ENCODE results near the gene RASIP1.

RASIP1 gene

DNA sequence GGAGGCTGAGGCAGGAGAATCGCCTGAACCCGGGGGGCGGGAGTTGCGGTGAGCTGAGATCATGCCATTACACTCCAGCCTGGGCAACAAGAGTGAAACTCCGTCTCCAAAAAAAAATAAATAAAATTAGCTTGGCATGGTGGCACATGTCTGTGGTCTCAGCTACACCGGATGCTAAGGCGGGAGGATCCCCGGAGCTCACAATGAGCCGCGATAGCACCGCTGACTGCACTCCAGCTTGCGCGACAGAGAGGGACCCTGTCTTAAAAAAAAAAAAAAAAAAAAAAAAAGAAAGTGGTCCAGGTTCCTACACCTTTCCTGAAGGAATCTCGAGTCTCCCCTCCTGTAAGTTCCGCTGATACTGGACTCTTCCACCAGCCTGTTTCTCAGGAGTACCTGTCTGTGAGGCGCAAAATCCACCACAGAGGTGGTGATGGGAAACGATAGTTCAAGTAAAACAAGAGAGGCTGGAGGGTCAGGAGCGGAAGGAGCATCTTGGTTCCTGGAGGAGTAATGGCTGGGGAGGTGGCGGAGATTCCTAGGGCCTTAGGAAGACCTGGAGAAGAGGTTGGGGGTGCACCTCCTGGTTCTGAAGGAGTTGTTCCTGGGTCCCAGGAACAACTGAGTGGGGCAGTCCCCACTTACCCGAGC lies 11.6 kb upstream of the RASIP1 start:
- FAIRE-seq = no peak
- TF ChIP-seq POLR2AphosphoS5 (IDR thresholded peaks at IDR 0.05; ENCODE audit: low read depth, low read length) = no peak
- no peak for TF ChIP-seq TAF1 (IDR thresholded peaks at IDR 0.05; ENCODE audit: borderline replicate concordance, low read depth, low read length)
- no peak for TF ChIP-seq POLR2A (IDR thresholded peaks at IDR 0.05; ENCODE audit: low read depth, low read length)
- DNase-seq (ENCODE audit: insufficient read length) = no peak

DNA sequence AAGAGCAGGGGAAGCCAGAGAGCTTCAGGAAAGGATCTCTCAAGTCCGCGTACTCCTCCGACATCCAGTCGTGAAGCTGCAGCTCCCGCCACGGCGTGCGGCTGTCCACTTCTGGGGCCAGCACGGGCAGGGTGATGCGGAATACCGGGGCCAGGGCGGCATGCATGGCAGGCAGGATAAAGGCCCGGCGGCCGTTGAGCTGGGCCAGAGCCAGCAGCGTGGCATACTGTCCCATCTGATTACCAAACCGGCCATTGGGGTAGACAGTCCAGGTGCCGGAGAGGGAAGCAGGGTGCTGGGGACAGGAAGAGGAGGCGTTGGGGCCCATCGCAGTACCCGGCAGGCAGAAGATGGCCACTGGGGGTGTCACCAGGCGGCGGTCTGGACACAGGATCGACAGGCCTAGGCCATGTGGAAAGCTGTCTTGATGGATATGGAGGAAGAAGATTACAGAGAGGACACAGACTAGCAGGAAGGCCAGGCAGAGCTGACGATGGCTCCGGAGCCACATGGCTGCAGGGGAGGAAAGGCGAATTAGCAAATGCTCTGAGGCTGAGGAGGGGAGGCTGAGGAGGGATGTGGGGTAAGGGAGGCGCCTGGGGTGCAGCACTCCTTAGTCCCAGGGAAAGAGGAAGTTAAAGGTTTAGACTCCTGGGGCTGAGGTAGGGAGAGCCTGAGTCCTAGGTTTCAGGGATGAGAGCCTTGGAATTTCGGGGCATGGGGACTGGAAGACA lies 10.5 kb upstream of the RASIP1 start:
- FAIRE-seq = no peak
- DNase-seq (ENCODE audit: insufficient read length) = no peak
- no peak for TF ChIP-seq POLR2AphosphoS5 (IDR thresholded peaks at IDR 0.05; ENCODE audit: low read depth, low read length)
- no peak for TF ChIP-seq TAF1 (IDR thresholded peaks at IDR 0.05; ENCODE audit: borderline replicate concordance, low read depth, low read length)
- TF ChIP-seq POLR2A (IDR thresholded peaks at IDR 0.05; ENCODE audit: low read depth, low read length) = no peak

DNA sequence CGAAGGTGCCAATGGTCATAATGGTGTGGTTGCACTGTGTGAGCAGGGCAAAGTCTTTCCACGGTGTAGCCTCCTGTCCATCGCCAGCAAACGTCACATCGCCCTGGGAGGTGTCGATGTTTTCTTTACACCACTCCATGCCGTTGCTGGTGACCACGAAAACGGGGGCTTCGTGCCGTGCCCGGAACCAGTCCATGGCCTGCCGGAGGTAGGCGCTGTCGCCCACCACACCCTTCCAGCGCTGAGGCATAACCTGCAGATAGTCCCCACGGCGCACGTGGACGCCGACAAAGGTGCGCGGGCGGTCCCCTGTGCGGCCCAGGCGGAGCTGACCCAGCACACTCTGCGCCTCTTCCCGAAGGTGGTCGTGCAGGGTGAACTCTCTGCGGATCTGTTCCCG lies 9.9 kb upstream of the RASIP1 start:
- DNase-seq (ENCODE audit: insufficient read length) = no peak
- FAIRE-seq = no peak
- TF ChIP-seq POLR2AphosphoS5 (IDR thresholded peaks at IDR 0.05; ENCODE audit: low read depth, low read length) (no peak), TAF1 (IDR thresholded peaks at IDR 0.05; ENCODE audit: borderline replicate concordance, low read depth, low read length) (no peak), POLR2A (IDR thresholded peaks at IDR 0.05; ENCODE audit: low read depth, low read length) (no peak)

DNA sequence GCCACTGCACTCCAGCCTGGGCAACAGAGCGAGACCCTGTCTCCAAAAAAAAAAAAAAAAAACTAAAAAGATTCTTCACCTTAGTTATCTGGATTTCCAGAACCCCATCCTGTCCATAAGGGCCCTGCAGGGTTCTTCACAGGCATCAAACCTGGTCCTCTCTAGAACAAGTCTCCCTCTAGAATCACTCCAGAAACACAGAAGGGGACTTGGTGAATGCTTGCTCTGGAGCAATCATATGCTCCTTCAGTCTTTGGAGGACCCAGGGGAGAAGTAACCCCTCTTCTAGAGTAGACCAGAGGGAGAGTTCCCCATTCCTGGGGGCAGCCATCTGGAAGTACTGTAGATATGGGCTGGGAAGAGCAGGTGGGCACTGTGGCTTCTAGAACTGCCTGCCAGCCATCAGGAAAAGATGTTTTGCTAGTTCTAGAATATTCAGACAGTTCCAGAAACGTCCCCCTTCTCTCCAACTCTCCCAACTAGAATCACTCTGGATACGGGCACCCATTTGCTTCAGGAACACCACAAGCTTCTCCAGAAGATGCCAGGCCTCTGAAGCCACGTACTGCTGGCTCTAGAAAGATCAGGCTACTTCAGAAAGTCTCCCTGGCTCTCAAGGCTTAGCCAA lies 9.3 kb upstream of the RASIP1 start:
- FAIRE-seq (no peak), DNase-seq (ENCODE audit: insufficient read length) (no peak)
- no peak for TF ChIP-seq POLR2AphosphoS5 (IDR thresholded peaks at IDR 0.05; ENCODE audit: low read depth, low read length)
- no peak for TF ChIP-seq POLR2A (IDR thresholded peaks at IDR 0.05; ENCODE audit: low read depth, low read length)
- TF ChIP-seq TAF1 (IDR thresholded peaks at IDR 0.05; ENCODE audit: borderline replicate concordance, low read depth, low read length) = no peak

DNA sequence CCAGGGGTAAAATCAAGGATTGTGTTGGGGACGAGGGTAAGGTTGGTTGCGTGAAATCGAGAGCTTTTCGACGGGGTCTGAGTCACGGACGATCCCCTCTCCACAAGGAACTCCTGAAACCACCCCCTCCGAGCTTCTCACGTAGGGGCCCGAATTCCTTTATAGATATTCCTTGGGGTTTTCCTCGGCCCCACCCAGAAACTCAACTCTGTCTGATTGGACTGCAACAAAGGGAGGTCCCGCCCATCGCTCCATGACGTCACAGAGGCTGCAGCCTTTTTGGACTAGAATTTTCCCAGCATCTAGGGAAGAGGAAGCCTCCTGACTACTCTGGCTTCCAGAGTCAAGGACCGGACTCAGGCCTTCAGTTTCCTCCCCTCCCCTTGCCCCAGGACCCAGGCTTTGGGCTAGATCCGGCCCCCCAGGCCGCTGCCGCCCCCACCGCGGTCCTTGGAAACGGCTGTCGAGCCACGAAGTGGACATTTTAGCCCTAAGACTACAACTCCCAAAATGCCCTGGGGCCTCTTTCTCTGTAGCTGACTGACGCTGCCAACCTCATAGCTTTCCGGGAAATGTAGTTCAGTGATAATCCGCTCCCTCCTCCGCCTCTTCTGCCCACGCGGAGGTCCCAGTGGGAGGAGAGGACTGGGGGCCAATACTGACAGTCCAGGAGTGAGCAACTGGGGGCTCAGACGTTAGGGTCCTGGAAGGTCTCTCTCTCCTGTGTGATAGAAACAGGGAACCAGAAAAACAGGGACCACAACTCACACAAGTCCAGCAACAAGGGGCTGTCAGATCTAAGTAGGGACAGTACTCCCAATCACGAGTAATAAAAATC lies 6.5 kb upstream of the RASIP1 start, which contains the start of gene IZUMO1:
Gene IZUMO1 (minus strand): TSS at position 172 of the 838 bp plus-strand sequence. CDS start 1,050 bp downstream, outside the sequence.
- peak; percentile 70 for DNase-seq (ENCODE audit: insufficient read length)
- FAIRE-seq = no peak
- TF ChIP-seq POLR2A (IDR thresholded peaks at IDR 0.05; ENCODE audit: low read depth, low read length) (no peak), POLR2AphosphoS5 (IDR thresholded peaks at IDR 0.05; ENCODE audit: low read depth, low read length) (no peak), TAF1 (IDR thresholded peaks at IDR 0.05; ENCODE audit: borderline replicate concordance, low read depth, low read length) (no peak)

DNA sequence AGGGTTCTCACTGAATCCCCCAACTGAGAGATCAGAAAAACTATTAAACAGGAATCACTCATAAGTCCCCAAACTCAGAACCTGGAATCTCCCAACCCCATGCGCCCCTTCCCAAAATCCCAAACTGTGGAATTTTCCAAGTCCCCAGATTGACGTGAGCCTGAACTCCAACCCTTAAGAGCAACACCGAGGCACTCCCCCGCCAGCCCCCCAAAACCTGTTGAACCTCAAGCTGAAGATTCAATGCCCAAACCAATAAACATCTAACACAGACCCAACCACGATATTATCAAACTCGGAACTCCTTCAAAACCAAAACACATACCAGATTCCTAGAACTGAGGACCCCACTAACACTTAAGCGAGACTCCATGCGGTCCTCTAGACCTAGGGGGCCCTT lies 5.7 kb upstream of the RASIP1 start:
- no peak for FAIRE-seq
- no peak for DNase-seq (ENCODE audit: insufficient read length)
- TF ChIP-seq POLR2AphosphoS5 (IDR thresholded peaks at IDR 0.05; ENCODE audit: low read depth, low read length) (no peak), POLR2A (IDR thresholded peaks at IDR 0.05; ENCODE audit: low read depth, low read length) (no peak), TAF1 (IDR thresholded peaks at IDR 0.05; ENCODE audit: borderline replicate concordance, low read depth, low read length) (no peak)

DNA sequence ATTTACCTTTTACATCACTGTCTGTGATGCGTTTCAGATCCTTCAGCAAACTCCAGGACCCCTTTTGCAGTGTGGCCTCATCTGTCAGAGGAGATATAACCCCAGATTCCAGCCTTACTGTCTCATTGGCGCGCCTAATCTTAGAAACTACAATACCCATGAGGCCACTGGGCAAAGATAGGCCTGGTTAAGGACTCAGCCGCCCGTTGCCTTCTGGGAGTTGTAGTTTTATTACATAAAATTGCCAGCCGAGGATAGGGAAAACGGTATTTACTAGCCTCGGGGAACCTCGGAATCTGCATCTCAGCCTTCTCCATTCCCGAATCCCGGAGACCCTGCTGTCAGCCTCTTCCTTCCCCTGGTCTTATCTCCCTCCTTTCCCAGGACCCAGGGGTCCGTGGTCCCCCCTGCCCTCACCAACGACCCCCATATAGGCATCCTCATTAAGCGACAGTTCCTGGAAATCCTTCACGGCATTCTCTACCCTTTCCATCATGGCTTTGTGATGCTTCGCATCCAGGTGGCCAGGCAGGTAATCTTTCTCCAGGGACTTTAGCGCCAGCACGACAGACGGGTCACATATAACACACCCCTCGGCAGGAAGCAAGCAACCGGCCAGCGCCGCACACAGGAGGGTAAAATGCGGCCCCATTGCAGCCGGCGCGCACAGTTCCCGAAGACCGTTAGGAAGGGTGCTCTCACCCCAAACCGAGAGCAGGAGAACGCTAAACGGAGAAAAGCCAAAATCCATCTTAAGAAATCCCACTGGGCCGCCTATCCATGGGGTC lies 5.0 kb upstream of the RASIP1 start:
- DNase-seq (ENCODE audit: insufficient read length) (peak; percentile 65), FAIRE-seq (no peak)

DNA sequence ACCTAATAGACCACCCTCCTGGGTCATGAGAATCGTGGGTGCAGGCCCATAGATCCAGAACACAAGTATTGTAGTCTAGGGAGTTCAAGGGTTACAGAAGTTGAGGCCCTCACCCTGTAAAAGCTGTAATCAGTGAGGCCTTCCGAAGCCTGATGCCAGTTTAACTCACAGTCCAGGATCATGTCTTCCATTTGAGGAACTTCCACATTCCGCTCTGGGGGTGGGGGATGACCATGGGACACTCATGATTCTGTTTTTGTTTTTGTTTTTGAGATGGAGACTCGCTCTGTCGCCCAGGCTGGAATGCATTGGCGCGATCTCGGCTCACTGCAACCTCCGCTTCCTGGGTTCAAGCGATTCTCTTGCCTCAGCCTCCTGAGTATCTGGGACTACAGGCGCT lies 1.7 kb upstream of the RASIP1 start:
- FAIRE-seq (no peak), DNase-seq (ENCODE audit: insufficient read length) (no peak)
- TF ChIP-seq POLR2AphosphoS5 (IDR thresholded peaks at IDR 0.05; ENCODE audit: low read depth, low read length) (no peak), TAF1 (IDR thresholded peaks at IDR 0.05; ENCODE audit: borderline replicate concordance, low read depth, low read length) (no peak), POLR2A (IDR thresholded peaks at IDR 0.05; ENCODE audit: low read depth, low read length) (no peak)

More for the DNA sequence above, 5.0 kb upstream of the RASIP1 start:
- TF ChIP-seq POLR2A (IDR thresholded peaks at IDR 0.05; ENCODE audit: low read depth, low read length) (no peak), POLR2AphosphoS5 (IDR thresholded peaks at IDR 0.05; ENCODE audit: low read depth, low read length) (no peak), TAF1 (IDR thresholded peaks at IDR 0.05; ENCODE audit: borderline replicate concordance, low read depth, low read length) (no peak)

DNA sequence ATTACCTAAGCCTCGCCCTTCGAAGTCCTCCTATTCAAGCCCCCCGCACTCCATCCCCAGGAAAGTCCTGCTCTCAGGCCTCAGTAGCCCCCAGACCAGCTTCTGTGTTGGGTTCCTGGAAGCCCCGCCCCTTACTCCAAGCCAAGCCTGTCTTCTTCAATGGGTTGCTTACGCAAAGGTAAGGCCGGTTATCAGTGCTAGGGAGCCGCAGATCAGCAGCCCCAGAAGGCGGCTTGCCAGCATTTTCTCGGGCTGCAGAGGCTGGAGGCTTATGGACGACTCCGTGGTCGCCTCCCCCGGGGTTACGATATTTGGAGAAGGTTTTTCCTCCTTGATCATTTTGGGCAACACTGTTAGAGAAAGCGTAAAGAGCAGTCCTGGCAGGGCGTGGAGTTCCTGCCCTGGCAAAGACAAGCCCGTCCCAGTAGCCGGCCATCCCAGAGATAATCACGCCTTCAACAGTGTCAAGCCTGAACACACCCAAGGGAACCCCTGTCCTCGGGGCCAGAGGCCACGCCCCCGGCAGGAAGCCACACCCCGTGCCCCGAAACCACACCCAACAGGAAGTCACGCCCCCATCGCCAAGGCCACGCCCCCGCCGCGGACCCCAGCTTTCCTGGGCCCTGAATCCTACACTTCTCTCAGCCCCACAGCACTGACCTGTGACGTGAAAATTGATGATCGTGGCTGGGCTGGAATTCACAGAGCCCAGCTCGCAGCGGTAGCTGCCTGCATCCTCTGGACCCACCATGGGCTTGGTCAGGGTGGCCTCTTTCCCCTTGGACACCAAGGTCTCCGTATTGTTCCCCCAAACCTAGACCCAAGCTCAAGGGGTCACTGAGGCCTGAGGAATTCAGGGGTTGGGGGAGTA lies 954 bp upstream of the RASIP1 start:
- FAIRE-seq = no peak
- no peak for TF ChIP-seq TAF1 (IDR thresholded peaks at IDR 0.05; ENCODE audit: borderline replicate concordance, low read depth, low read length)
- no peak for TF ChIP-seq POLR2A (IDR thresholded peaks at IDR 0.05; ENCODE audit: low read depth, low read length)
- TF ChIP-seq POLR2AphosphoS5 (IDR thresholded peaks at IDR 0.05; ENCODE audit: low read depth, low read length) = no peak
- no peak for DNase-seq (ENCODE audit: insufficient read length)

Measured in GM12892 (cell line).